AG09309 (cell line): ENCODE data around the gene RAMAC.

Source experiments
- DNase-seq: peaks from one replicate; pipeline ENCODE4 v3.0.0-alpha.2; 2010; ENCODE audit warnings: low read depth
- H3K4me3 ChIP-seq: 2 replicates; pipeline ENCODE4 v1.5.1; 2011; ENCODE audit warnings: mild to moderate bottlenecking, low read depth, low read length, moderate library complexity; ENCODE audit not compliant: control insufficient read depth
- TF ChIP-seq, protein P1 (sequence below): IDR thresholded peaks from 2 replicates; pipeline ENCODE4 v1.5.1; 2011; ENCODE audit warnings: mild to moderate bottlenecking, low read depth, low read length, inconsistent platforms; ENCODE audit not compliant: insufficient read depth, control insufficient read depth; ENCODE audit errors: missing control alignments

RAMAC gene

DNA sequence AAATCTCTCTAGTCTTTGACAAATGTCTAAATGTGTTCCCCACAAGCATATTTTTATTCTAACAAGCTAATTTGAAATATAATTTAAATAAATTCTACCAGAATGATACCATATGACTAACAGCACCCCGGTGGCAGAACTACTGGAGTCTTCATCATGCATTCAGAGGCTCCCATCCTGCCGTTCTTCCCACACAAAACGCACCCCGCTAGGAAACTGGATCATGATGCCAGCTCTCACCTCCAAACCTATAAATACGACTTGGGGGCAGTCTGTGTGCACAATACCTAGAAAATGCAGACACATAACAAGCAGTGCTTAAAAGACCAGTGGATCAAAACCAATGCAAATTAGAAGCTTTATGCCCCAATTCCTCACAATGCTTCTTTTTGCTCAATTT, 42.0 kb upstream of the RAMAC start:
- no peak overlapping the region for H3K4me3 ChIP-seq
- TF ChIP-seq, protein P1, sequence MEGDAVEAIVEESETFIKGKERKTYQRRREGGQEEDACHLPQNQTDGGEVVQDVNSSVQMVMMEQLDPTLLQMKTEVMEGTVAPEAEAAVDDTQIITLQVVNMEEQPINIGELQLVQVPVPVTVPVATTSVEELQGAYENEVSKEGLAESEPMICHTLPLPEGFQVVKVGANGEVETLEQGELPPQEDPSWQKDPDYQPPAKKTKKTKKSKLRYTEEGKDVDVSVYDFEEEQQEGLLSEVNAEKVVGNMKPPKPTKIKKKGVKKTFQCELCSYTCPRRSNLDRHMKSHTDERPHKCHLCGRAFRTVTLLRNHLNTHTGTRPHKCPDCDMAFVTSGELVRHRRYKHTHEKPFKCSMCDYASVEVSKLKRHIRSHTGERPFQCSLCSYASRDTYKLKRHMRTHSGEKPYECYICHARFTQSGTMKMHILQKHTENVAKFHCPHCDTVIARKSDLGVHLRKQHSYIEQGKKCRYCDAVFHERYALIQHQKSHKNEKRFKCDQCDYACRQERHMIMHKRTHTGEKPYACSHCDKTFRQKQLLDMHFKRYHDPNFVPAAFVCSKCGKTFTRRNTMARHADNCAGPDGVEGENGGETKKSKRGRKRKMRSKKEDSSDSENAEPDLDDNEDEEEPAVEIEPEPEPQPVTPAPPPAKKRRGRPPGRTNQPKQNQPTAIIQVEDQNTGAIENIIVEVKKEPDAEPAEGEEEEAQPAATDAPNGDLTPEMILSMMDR: no peak
- no peak for DNase-seq

DNA sequence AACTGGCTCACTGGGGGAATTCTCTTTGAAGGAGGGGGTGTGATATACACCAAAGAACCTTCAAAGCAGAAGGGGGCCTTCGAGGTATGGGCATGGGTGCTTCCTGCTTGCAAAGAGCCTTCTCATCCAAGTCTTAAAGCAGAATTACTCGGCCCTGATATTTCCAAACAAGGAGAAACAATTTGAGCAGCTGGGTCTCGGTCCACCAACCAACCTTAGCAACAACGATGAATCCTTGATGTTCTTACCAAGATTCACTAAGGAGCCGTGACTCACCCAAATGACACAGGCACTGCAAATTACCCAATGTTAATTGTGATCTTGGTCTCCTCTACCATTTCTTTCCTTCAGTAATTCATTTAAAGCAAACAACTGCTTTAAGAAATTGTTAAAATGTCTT, 41.2 kb upstream of the RAMAC start:
- TF ChIP-seq, protein P1: no peak
- no peak for DNase-seq
- H3K4me3 ChIP-seq: no peak overlapping the region

DNA sequence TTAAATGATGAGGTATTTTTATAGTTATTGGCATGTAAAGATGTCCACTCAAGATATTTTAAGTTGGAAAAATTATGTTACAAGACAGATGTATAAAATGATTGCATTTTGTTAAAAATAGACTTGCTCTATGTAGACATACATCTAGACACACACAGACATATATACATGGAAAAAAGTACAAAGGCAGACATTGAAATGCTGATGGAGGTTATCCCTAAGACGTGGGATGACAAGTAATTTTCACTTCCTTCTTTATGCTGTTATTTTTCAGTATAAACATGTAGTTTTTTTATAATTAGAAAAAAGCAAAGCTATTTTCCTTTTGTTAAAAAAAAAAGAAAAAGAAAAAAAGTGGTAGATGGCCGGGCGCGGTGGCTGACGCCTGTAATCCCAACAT, 40.7 kb upstream of the RAMAC start:
- TF ChIP-seq, protein P1: no peak
- no peak for DNase-seq
- H3K4me3 ChIP-seq: no peak overlapping the region

DNA sequence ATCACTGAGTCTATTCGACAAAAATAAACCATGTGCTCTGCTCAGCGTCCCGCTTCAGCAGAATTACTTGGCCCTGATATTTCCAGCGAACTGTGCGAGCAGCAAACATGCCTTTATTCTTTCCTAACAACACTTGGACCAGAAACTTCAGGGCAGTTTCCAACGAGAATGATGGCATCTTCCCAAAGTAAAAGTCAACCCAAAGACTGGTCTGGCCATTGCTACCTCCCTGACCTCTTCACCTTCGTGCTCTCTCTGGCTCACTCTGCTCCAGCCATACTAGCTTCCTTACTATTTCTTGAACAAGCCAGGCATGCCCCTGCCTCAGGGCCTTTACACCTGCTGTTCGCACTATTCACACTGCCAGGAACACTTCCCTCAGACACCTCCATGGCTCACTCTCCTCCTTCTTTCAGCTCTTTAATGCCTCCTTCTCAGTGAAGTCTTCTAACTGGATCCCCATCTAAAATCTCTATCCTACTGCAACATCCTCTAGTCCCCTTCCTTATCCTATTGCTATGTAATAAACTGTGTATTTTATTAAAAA, 39.8 kb upstream of the RAMAC start:
- TF ChIP-seq, protein P1: no peak
- H3K4me3 ChIP-seq: no peak overlapping the region
- DNase-seq: no peak

DNA sequence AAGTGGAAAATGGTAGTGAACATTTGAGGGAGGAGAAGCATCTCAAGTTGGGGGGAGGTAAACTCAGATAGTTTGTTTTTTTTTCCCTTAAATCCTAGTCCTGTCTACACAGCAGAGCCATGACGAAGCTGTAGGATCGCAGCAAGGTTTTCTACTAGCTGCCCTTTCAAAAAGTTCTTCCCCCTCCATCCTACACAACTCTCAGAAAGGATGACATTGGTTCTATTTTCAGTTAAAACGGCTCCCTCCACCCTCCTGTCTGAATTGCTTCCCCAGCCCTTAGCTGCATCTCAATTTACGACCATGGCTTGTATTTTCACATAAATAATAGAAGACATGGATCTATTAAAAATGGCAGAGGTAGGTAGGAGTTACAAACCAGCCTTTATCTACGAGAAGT, 35.7 kb upstream of the RAMAC start:
- DNase-seq: no peak
- TF ChIP-seq, protein P1: no peak
- no peak overlapping the region for H3K4me3 ChIP-seq

DNA sequence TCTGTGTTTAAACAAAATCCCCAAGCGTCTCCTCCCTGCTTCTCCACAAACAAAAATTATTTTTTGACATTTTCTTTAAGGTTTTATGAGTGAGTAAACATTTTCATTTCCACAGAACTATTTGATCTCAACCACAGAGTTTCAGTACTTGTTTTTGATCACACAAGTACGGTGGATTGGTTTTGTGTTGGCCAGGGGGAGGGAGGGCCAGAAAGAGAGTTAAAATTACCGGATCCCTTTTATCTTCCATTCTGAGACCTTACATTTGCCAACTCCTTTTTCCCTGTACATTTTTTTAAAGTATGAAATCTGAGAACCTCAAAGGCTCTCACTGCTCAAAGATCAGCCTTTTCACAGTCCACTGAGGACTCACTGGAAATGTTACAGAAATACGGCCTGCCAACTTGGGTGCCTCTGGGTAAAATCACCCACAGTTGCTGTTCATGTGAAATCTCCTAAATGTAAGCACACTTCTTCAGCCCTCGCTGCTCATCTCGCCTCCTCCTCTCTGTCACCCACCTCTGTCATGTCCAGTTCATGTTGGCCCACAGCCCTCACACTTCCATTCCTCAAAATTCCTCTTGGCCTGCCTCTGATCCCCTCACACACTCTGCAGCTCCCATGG, 35.2 kb upstream of the RAMAC start:
- no peak overlapping the region for H3K4me3 ChIP-seq
- TF ChIP-seq, protein P1: no peak
- no peak for DNase-seq
